GM06990 (cell line): ENCODE measurements around the gene KCNAB1.

ENCODE experiments used
- DNase-seq: peaks from one replicate; pipeline ENCODE4 v3.0.0-alpha.2; 2011; ENCODE audit not compliant: insufficient read length; ENCODE audit errors: extremely low read depth
- H3K27me3 ChIP-seq: replicated peaks from 2 replicates; pipeline ENCODE4 v1.6.0; 2011; ENCODE audit warnings: low read length; ENCODE audit not compliant: control insufficient read depth, insufficient read depth
- H3K36me3 ChIP-seq: 2 replicates; pipeline ENCODE4 v1.5.1; 2011; ENCODE audit warnings: low read length; ENCODE audit not compliant: control insufficient read depth, insufficient read depth
- H3K4me3 ChIP-seq: replicated peaks from 2 replicates; pipeline ENCODE4 v1.5.1; 2011; ENCODE audit warnings: low read depth, mild to moderate bottlenecking, control low read depth, low read length
- CTCF ChIP-seq: IDR thresholded peaks from 2 replicates; pipeline ENCODE4 v1.5.1; 2011; ENCODE audit warnings: low read length, control low read depth, mild to moderate bottlenecking, inconsistent platforms; ENCODE audit not compliant: insufficient read depth, poor library complexity, severe bottlenecking

The KCNAB1 gene

GRCh38 chr3:156253150-156253549 lies 132.8 kb downstream of the KCNAB1 start:
- Histone ChIP-seq H3K36me3 (no peaks in the 10 kb centered on the region), H3K4me3 (no peak overlapping the region), H3K27me3 (no peaks in the 10 kb centered on the region; the same call in none of the 2 replicates)
- no peak for TF ChIP-seq CTCF
- no peak for DNase-seq

- Histone ChIP-seq H3K36me3 (no peaks in the 10 kb centered on the region), H3K27me3 (no peaks in the 10 kb centered on the region; the same call in 1 of the 2 replicates), H3K4me3 (no peak overlapping the region)
- no peak for TF ChIP-seq CTCF
- DNase-seq = no peak
Observed at GRCh38 chr3:156256256-156256655, 135.9 kb downstream of the KCNAB1 start.

- Histone ChIP-seq H3K36me3 (no peaks in the 10 kb centered on the region), H3K27me3 (no peaks in the 10 kb centered on the region; the same call in 1 of the 2 replicates), H3K4me3 (no peak overlapping the region)
- TF ChIP-seq CTCF = no peak
- no peak for DNase-seq
Observed at GRCh38 chr3:156256945-156257344, 136.6 kb downstream of the KCNAB1 start.

GRCh38 chr3:156258301-156258700 lies 137.9 kb downstream of the KCNAB1 start:
- H3K27me3 ChIP-seq = no peaks in the 10 kb centered on the region; the same call in 1 of the 2 replicates
- H3K4me3 ChIP-seq = no peak overlapping the region
- no peaks in the 10 kb centered on the region for H3K36me3 ChIP-seq
- no peak for DNase-seq
- TF ChIP-seq CTCF = no peak

GRCh38 chr3:156259896-156260295 lies 139.5 kb downstream of the KCNAB1 start:
- no peaks in the 10 kb centered on the region for H3K36me3 ChIP-seq
- DNase-seq = no peak
- no peaks in the 10 kb centered on the region; the same call in 1 of the 2 replicates for H3K27me3 ChIP-seq
- TF ChIP-seq CTCF = no peak
- no peak overlapping the region for H3K4me3 ChIP-seq

GRCh38 chr3:156260331-156260730 lies 140.0 kb downstream of the KCNAB1 start:
- DNase-seq = no peak
- H3K36me3 ChIP-seq = no peaks in the 10 kb centered on the region
- H3K4me3 ChIP-seq = no peak overlapping the region
- H3K27me3 ChIP-seq = no peaks in the 10 kb centered on the region; the same call in 1 of the 2 replicates
- no peak for TF ChIP-seq CTCF
